Upper lobe of right lung (tissue), 1 donor: ENCODE results near the gene NDUFB7. TPM values are rescaled to one million over a fixed set of nuclear protein-coding genes. Genes with fewer than 3 reads are reported as not detected.

Experiments used
- ATAC-seq: fragments of 200-7000 bp; cut with Tn5 transposase; one replicate; pipeline ENCODE4 v1.9.1; 2020; ENCODE audit warnings: mild to moderate bottlenecking, moderate library complexity
- DNase-seq: peaks from one replicate; pipeline ENCODE4 v3.0.0-alpha.2; 2020
- H3K27ac ChIP-seq: fragments of 200-600 bp; one replicate; pipeline ENCODE4 v1.8.0; 2022
- H3K27me3 ChIP-seq: fragments of 200-600 bp; one replicate; pipeline ENCODE4 v1.8.0; 2022; ENCODE audit warnings: mild to moderate bottlenecking
- H3K36me3 ChIP-seq: fragments of 200-600 bp; one replicate; pipeline ENCODE4 v1.8.0; 2022
- H3K4me1 ChIP-seq: fragments of 200-600 bp; one replicate; pipeline ENCODE4 v1.8.0; 2022
- H3K4me3 ChIP-seq: fragments of 200-600 bp; one replicate; pipeline ENCODE4 v1.8.0; 2022; ENCODE audit warnings: mild to moderate bottlenecking
- H3K9me3 ChIP-seq: fragments of 200-600 bp; one replicate; pipeline ENCODE4 v1.8.0; 2022
- CTCF ChIP-seq: fragments of 200-600 bp; IDR thresholded peaks from one replicate; pipeline ENCODE4 v1.8.0; 2022; ENCODE audit warnings: antibody characterized with exemption
- intact Hi-C: fragments of 100-400 bp; cut with DNase I; formaldehyde crosslinking; loops from one replicate; pipeline ENCODE4 v1.11.0; 2022
- total RNA-seq: library from RNA; stranded (reverse); fragmentation: NEBNext Ultra II Directional; extraction: Animal tissue kit (Norgen Biotek cat#: 25700); gene quantifications from one replicate; pipeline ENCODE4 v1.2.1, GENCODE V29; 2021
- donor health status: DM: no; HTN: yes; CAD: no; lungs with severe emphysema.

NDUFB7 gene
- total RNA-seq, 1 donor from 2014 or later = 113 TPM

GRCh38 chr19:14558370-14559066, 13.3 kb downstream of the NDUFB7 start:
- H3K27ac ChIP-seq = no peak overlapping the region
- intact Hi-C loops = no loop called here

GRCh38 chr19:14556662-14557188, 15.1 kb downstream of the NDUFB7 start:
- peak; percentile 97 for TF ChIP-seq CTCF
- ATAC-seq (peak; percentile 92), DNase-seq (peak; percentile 88)
- H3K27ac ChIP-seq = no peak overlapping the region
- no peaks in the 10 kb centered on the region for H3K36me3 ChIP-seq
- H3K4me1 ChIP-seq = peaks cover 11% of the 10 kb centered on the region
- intact Hi-C loops = no loop called here
- peak overlapping the region; percentile 0 for H3K4me3 ChIP-seq
- H3K27me3 ChIP-seq = no peaks in the 10 kb centered on the region
- no peaks in the 10 kb centered on the region for H3K9me3 ChIP-seq

More at GRCh38 chr19:14558370-14559066, 13.3 kb downstream of the NDUFB7 start:
- H3K4me3 ChIP-seq = no peak overlapping the region
- no peaks in the 10 kb centered on the region for H3K9me3 ChIP-seq
- no peaks in the 10 kb centered on the region for H3K27me3 ChIP-seq
- no peak for ATAC-seq
- peaks cover 11% of the 10 kb centered on the region for H3K4me1 ChIP-seq
- H3K36me3 ChIP-seq = no peaks in the 10 kb centered on the region
- TF ChIP-seq CTCF = no peak
- no peak for DNase-seq

GRCh38 chr19:14555918-14556661, 15.8 kb downstream of the NDUFB7 start:
- no peaks in the 10 kb centered on the region for H3K9me3 ChIP-seq
- ATAC-seq = no peak
- H3K27ac ChIP-seq = no peak overlapping the region
- DNase-seq = no peak
- no peaks in the 10 kb centered on the region for H3K36me3 ChIP-seq
- TF ChIP-seq CTCF = no peak
- intact Hi-C loops = no loop called here
- H3K4me3 ChIP-seq = peak overlapping the region; percentile 0
- no peaks in the 10 kb centered on the region for H3K27me3 ChIP-seq
- peaks cover 15% of the 10 kb centered on the region for H3K4me1 ChIP-seq

- intact Hi-C loops = no loop called here
- no peak overlapping the region for H3K4me3 ChIP-seq
- DNase-seq (no peak), ATAC-seq (peak; percentile 26)
- no peak for TF ChIP-seq CTCF
- no peaks in the 10 kb centered on the region for H3K27me3 ChIP-seq
- peaks cover 15% of the 10 kb centered on the region for H3K4me1 ChIP-seq
- no peaks in the 10 kb centered on the region for H3K9me3 ChIP-seq
- H3K27ac ChIP-seq = no peak overlapping the region
- H3K36me3 ChIP-seq = no peaks in the 10 kb centered on the region
Observed at GRCh38 chr19:14554382-14554812, 17.5 kb downstream of the NDUFB7 start.

GRCh38 chr19:14553939-14554243, 18.0 kb downstream of the NDUFB7 start:
- no peaks in the 10 kb centered on the region for H3K27me3 ChIP-seq
- intact Hi-C loops = no loop called here
- no peaks in the 10 kb centered on the region for H3K9me3 ChIP-seq
- no peak for ATAC-seq
- no peak for DNase-seq
- H3K27ac ChIP-seq = no peak overlapping the region
- TF ChIP-seq CTCF = no peak
- peaks cover 15% of the 10 kb centered on the region for H3K4me1 ChIP-seq
- no peak overlapping the region for H3K4me3 ChIP-seq
- H3K36me3 ChIP-seq = no peaks in the 10 kb centered on the region
